SU-DHL-6 (cell line): ENCODE data around the gene SEMA6D.

Experiments used
- CTCF ChIP-seq: fragments of 200-600 bp; sonication (generic); IDR thresholded peaks from one replicate; pipeline ENCODE4 v1.5.1; 2017; ENCODE audit warnings: antibody characterized with exemption, mild to moderate bottlenecking, low read length, moderate library complexity; ENCODE audit not compliant: insufficient read depth, poor library complexity, severe bottlenecking
- EZH2phosphoT487 ChIP-seq: fragments of 200-600 bp; sonication (generic), shearing (Covaris generic); conservative IDR thresholded peaks from 2 replicates; pipeline ENCODE4 v1.6.1; 2018; ENCODE audit warnings: mild to moderate bottlenecking, antibody characterized with exemption, low read length, moderate library complexity, mixed read lengths

DNA sequence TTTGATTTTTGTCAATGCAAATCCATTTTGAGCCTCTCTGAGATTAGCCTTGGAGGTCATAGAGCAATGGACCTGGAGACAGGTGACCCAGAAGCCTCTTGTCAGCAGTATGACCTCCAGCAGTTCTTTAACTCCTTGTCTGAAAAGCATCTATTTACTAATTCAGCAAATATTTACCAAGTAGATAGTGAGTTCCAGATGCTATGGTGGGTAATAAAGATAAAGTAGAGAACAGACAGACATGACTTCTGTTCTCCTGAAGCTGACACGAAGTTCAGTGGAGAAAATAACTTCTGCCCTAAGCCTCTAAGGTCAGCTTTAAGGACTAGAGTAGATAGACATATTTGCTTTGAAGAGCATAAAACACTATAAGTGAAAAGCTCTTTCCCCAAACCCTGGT lies 26.6 kb downstream of the SEMA6D start:
- TF ChIP-seq CTCF (no peak), EZH2phosphoT487 (no peak)
